NCI-H69 (cell line): ENCODE results near the gene LST1.
"Not testable (repeated sequence)": the region's sequence is repeated elsewhere in the genome, so short reads cannot be mapped to it uniquely, and the experiment has no call there.

Experiments used
- DNase-seq: peaks from one replicate; lab custom pipeline; 2025; lab: John Stamatoyannopoulos, UW

Gene LST1

GRCh38 chr6:31580807-31581433 is 5.2 kb upstream of the LST1 start:
- DNase-seq = peak; percentile 87

DNA sequence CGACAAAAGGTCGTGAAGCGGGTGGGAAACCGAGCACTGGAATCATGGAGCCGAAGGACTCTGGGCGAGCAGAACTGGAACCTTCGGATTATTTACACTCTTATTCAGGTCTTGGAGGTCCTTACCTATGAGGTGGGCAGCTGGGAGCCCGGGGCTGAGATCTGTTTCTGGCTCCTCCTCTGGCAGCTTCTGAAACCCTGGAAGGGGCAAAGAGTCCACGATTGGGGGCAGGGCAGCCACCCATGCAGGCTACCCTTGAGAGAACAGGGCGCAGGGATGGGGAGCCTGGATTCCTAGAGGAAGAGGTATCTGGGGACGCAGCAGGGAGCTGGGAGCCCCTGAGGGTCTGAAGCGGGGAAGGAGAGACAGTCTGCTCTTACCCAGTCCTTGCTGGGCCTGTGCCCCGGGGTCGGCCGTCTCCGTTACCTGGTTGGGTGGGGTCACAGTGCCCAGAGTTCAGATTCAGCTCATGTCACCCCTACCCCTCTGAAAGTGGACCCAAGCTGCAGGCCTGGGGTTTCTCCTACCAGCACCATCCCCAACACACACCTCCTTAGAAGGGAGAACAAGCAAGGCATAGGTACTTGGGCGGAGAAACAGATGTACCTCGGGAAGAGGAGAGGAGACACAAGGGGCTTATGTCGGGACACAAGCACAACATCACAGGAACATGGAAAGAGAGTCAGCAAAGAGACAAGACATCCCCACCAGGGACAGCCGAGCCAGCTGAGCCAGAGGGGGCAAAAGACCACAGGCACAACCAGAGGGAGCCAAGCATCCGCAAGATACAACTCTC is 4.4 kb upstream of the LST1 start:
- DNase-seq = peak; percentile 45

DNA sequence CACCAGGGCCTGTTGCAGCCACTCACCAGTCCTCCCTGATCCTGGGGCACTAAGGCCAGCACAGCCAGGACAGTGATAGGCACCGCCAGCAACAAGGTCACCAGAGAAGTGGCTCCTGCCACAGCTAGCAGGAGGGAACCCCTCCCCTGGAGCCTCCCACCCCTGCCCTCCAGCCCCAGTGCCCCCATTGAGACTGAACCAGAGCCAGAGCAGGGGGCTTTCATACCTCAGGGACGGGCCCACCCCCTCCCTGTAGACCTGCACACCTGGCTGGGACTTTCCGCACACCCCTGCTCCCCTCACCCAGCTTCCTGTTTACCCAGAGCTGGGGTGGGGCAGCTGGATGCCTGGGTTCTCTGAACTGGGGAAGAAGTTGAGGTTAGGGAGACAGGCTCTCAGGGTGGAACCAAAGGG is 3.8 kb upstream of the LST1 start, which contains the start of gene LTB:
Gene LTB, minus strand, starts transcription at position 195 of the 414 bp plus-strand sequence. Its CDS starts 7 bp downstream, at position 188.
- no peak for DNase-seq

DNA sequence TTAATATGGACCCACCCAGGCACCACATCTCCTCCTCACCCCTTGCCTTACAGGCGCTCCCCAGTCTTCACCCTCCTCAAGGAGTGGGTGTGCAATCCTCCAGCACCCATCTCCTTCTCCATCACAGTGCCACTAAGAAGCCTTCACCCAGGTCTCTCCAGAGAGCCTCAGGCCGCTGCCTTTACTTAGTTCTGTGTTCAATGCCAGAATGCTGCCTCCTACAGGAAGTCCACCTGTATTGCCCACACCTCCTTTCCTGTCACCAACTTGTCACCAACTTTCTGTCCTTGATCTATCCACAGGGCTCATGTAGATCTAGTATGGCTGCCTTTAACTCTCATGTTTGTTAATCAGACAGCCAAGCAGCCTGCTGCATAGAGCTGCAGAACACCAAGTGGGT is 586 bp upstream of the LST1 start:
- DNase-seq = peak; percentile 34

DNA sequence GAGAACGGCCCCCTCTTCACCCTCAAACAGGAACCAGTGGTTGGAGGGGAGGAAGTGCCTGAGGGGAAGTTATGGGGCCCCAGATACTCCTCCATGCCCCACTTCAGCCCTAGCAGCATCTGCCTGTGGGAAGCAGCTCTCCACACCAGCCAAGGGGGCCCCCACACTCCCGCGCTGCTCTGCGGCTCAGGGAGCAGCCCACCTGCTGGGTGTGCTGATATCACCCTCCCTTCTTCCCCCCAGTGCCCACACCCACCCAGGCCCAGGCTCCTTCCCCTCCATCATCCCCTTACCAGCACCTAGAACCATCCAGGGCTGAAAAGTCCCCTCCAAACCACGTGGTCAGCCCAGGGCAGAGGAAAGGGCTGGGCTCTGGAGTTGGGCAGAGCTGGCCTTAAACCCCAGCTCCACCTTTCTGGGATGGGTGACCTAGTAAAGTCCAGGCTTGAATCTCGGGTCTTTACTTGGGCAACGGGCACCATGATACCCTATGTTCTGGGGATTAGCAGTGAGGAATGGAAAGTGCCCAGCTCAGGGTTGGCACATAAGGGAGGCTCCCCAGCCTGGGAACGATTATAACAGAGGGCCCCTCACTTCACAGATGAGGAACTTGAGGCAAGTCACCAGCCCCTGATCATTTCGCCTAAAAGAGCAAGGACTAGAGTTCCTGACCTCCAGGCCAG is 663 bp downstream of the LST1 start:
- DNase-seq = no peak

- DNase-seq = no peak
Observed at GRCh38 chr6:31587791-31588777, 2.0 kb downstream of the LST1 start.

DNA sequence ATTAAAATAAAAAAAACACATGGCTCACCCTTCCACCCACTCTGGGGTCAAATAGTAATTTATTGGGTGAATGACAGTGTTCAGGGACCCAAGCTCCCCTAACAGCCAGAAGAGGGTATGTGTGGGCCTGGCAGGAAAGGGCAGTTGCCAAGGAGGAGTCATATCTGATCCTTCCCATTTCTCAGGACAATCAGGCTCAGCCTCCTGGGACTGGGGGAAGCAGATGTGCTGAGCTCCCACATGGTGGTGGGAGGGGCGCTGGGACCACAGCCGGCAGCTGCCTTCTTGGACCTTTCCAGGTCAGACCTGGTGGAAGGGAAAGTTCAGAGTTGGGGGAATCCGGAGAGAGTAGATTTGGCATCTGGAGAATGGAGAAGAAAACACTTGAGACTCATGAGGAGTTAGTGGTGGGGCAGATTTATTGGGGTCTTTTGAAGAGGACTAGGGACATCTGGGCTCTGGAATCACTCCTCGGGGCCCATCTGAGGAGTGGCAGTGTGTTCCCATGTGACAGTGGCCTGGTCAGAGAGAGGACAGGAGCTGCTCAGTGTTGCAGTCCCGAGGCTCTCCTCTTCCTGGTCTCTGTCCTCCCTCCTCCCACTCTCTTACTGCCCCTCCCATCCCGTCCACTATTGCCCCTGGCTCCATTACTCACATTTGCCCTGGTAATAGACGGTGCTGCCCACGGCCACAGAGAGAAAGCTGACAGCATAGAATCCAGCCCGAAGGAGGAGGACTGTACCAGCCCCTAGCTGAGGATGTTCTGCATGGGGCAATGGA is 3.0 kb downstream of the LST1 start:
- DNase-seq = peak; percentile 58

- DNase-seq = not testable (repeated sequence)
Observed at GRCh38 chr6:31590691-31591090, 4.6 kb downstream of the LST1 start.

DNA sequence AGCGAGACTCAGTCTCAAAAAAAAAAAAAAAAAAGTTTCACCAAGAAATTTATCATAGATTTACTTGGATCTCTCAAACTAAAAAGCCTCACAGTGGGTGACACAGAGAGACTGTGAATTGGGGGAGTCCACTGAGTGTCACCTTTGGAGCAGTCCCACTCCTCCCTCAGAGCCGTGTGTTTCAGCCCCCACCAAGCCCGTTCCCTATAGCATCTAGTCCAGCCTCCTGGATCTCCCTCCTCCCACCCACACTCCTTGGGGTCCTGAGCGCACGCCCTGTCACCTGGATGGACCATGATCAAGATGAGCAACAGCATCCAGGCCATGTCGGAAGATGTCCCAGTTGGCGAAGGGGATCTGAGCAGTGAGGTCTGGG is 6.3 kb downstream of the LST1 start:
- no peak for DNase-seq

DNA sequence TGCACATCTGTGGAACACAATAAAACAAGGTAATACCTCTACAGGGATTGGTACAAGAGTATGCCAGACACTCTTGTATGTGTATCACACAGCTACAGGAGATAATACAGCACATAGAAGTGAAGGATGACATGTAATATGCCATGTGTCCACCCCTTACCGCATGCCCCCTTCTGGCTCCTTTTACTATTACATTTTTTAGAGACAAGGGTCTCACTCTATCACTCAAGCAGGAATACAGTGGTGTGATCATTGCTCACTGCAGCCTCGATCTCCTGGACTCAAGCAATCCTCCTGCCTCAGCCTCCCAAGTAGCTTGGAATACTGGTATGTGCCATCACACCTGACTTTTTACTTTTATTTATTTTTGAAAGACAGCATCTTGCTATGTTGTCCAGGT is 10.9 kb downstream of the LST1 start:
- DNase-seq = peak; percentile 65

DNA sequence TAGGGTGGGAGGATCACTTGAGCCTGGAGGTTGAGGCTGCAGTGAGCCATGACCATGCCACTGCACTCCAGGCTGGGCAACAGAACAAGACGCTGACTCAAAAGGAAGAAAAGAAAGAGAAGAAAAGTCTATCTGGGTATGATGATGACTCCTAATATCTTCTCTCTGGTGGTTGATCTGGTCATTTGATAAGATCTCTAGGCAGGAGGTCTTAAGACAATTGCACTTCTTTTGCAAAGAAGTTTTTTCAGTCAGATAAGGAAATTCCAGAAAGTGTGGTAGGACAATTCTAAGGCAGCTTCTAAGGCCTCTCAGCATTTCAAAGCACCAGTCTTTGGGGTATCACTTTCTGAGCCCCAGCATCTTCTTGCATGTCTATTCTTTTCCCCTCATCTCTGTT is 21.2 kb downstream of the LST1 start:
- DNase-seq = no peak

GRCh38 chr6:31609519-31610406 is 23.7 kb downstream of the LST1 start:
- peak; percentile 93 for DNase-seq

- DNase-seq = no peak
Observed at GRCh38 chr6:31610968-31611367, 24.9 kb downstream of the LST1 start.

DNA sequence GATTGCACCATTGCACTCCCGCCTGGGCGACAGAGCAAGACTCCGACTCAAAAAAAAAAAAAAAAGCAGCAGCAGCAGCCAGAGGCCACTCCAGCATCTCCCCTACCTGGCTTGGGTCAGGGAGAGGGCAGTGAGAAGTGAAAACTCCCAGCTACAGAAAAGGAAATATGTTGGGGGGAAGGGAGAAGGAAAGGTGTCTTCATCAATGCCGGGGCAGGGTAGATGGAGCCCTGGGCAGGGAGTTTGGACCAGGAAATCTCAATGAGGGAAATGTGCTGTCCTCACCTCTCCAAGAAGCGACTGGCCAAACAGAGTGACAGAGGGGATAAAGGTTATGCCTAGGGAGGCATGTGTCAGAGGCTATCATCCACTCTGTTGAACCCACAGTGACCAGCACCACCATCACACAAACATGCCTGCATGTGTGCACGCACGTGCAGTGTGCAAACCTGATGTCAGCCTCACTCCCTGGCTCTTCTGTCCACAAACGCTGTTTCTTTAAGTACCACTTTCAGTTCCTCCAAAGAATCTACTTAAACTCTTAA is 28.1 kb downstream of the LST1 start:
- no peak for DNase-seq

DNA sequence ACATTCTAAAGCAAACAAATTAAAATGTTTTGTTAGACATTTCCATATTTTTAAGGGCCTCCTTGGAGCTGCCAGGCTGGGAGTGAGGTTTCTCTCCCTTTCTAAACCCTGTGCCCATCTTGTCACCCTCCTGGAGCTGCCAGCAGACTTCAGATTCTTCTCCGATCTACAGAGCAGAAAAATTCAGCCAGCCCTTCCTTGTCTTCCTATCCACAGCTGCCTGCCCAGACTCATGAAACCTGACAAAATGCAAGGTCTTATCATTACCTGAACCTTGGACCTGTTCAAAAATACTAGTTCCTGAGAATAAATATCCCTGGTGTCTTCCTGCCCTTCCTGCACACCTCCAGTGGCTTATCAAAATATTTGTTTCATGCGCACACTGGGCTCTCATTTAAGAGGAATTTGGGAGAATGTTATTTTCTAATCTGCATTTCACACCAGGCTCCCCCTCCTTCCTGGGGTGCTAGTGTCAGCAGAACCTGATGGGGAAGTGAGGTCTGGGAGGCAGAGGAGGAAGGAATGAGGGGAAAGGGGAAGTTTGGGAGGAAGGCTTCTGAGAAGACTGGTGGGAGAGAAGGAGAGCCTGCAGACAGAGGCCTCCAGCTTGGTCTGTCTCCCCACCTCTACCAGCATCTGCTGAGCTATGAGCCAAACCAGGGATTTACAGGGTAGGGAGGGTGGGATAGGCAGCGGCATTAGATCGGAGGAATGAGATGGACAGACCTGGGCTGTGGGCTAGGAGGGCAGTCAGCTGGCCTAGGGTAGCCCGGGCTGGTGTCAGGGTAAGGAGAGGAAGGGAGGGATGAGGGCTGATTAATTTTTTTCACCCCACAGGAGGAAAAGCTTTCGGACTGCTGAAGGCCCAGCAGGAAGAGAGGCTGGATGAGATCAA is 28.9 kb downstream of the LST1 start, which contains the start of gene AIF1:
Gene AIF1, plus strand, starts transcription at position 551 of the 895 bp plus-strand sequence. Its CDS starts 96 bp downstream, at position 647.
- DNase-seq = no peak

GRCh38 chr6:31615748-31616147 is 29.7 kb downstream of the LST1 start:
- DNase-seq = no peak

GRCh38 chr6:31617010-31617409 is 30.9 kb downstream of the LST1 start:
- DNase-seq = no peak

- peak; percentile 99 for DNase-seq
Observed at GRCh38 chr6:31619805-31620585, 33.9 kb downstream of the LST1 start.
